ENCODE data around the gene TNFSF4. TPM values are rescaled to one million over a fixed set of nuclear protein-coding genes. Genes with fewer than 3 reads are reported as not detected.

TNFSF4 gene
- total RNA-seq, 1 experiment from 2014 or later: 0.55 TPM

GRCh38 chr1:173222149-173223030, 15.3 kb upstream of the TNFSF4 start:
- in situ Hi-C loops (cut with HindIII; ENCODE audit: low pct_unique_long_range_greater_than_20kb, low sequenced_read_pairs): no loop called here
- no peak for DNase-seq (ENCODE audit: low read depth, low spot score)

DNA sequence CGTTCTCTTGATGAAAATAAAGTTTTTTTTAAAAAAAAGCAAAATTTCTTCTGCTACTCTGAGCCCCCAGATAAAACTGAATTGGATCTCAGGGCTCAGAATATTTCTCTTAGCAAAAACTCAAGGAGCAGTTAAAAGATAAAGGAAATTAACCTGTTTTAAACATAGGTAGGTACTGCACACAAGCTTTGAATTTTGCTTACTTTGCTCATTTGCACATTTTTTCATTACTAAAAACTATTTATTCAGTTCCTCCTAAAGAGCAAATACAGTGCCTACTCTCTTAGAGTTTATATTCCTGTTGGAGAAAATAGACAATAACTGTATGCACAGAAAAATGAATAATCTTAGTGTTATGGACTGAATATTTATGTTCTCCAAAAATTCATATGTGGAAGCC, 13.0 kb upstream of the TNFSF4 start:
- no peak for DNase-seq (ENCODE audit: low read depth, low spot score)
- in situ Hi-C loops (cut with HindIII; ENCODE audit: low pct_unique_long_range_greater_than_20kb, low sequenced_read_pairs): no loop called here

DNA sequence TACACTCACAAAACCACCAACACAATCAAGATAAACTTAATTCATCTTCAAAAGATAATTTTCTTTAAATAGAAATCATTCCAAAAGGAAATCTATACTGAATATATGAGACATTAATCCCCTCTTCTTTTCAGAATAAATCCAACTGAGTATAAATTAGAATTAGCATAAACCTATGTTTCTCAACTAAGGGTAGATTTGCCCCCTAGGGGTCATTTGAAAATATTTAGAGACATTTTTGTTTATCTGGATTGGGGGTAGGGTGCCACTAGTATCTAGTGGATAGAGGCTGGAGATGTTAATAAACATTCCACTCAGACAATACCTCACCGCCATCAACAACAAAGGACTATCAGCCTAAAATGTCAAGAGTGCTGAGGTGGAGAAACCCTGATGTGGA, 6.5 kb upstream of the TNFSF4 start:
- in situ Hi-C loops (cut with HindIII; ENCODE audit: low pct_unique_long_range_greater_than_20kb, low sequenced_read_pairs): no loop called here
- peak; percentile 13 for DNase-seq (ENCODE audit: low read depth, low spot score)

- DNase-seq (ENCODE audit: low read depth, low spot score): no peak
- in situ Hi-C loops (cut with HindIII; ENCODE audit: low pct_unique_long_range_greater_than_20kb, low sequenced_read_pairs): no loop called here
Observed at GRCh38 chr1:173212952-173213491, 5.9 kb upstream of the TNFSF4 start.

- in situ Hi-C loops (cut with HindIII; ENCODE audit: low pct_unique_long_range_greater_than_20kb, low sequenced_read_pairs): no loop called here
- no peak for DNase-seq (ENCODE audit: low read depth, low spot score)
Observed at GRCh38 chr1:173210716-173211231, 3.6 kb upstream of the TNFSF4 start.

DNA sequence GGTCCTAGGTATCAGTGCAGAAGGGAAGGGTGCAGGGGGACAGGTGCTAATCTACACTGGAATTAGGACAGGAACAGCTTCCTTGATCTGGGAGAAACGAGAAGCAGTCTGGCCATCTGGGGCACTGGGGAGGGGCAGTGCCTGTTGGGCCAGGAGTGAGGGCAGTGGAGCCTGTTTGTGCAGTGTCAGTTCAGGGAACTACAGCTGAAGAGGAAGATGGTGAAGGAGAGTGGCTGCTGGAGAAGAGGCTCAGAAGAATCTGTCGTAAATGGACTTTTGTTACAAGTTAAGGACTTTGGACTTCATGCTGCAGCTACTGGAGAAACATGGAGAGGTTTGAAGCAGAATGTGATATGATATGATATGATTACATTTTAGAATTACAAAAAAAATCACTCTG, 3.2 kb upstream of the TNFSF4 start:
- DNase-seq (ENCODE audit: low read depth, low spot score): no peak
- in situ Hi-C loops (cut with HindIII; ENCODE audit: low pct_unique_long_range_greater_than_20kb, low sequenced_read_pairs): no loop called here

GRCh38 chr1:173208868-173209267, 1.7 kb upstream of the TNFSF4 start:
- in situ Hi-C loops (cut with HindIII; ENCODE audit: low pct_unique_long_range_greater_than_20kb, low sequenced_read_pairs): no loop called here
- DNase-seq (ENCODE audit: low read depth, low spot score): no peak

DNA sequence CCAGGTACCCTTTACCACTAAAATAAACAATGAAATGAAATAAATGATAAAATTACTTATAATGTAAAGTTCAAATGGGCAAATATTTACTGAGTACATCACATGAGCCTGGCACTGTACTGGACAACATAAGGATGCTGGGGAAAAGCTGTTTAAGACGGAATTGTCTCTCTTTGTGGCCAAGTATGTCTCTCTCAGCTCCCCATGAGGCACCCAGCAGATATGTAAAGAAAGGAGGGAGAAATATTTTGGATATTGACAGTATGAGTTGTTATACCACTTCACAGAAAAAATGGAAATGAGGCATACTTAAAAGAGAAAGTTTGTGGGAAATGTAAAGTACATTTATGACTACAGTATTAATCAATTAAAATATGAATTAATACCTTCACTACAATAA, 1.0 kb upstream of the TNFSF4 start:
- in situ Hi-C loops (cut with HindIII; ENCODE audit: low pct_unique_long_range_greater_than_20kb, low sequenced_read_pairs): no loop called here
- DNase-seq (ENCODE audit: low read depth, low spot score): no peak

DNA sequence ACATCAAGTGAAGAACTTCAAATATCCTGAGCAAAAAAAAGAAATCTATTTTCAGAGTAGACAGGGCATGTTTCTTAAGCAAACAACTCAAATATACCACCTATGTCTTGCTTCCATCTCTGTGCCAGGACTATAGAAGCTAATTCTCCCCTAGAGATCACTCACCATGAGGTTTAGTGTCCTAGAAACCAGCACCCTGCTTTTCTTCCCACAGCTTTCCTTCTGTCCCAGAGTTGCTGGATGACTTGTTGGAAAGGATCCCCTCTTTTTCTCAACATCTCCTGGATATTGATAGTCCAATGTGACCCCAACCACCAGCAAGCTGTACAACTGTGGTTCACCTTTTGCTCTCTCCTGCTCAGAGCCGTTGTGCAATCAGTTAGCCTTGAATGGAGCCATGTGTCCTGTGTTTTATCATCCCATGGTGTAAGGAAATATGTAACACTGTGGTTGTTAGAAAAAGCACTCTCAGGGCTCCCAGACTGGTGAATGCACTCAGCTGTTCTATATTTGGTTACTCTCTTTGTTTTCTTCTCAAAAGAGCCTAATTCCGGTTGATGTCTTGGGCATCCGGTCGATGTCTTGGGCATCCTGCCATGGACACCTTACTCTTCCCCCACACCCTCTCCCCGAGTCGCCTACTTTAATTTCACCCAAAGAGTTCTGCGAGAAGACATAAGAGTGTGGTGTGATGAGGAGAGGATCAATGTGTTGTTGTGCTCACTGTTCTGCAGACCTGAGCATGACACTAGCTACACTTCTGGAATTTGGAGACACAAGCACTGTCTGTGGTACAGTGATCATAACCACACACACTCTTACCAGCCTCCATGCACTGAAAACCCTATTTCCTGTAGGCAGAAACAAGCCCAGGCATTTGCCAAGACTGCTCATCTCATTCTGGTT, 1.7 kb downstream of the TNFSF4 start:
- peak; percentile 36 for DNase-seq (ENCODE audit: low read depth, low spot score)
- in situ Hi-C loops (cut with HindIII; ENCODE audit: low pct_unique_long_range_greater_than_20kb, low sequenced_read_pairs): no loop called here

DNA sequence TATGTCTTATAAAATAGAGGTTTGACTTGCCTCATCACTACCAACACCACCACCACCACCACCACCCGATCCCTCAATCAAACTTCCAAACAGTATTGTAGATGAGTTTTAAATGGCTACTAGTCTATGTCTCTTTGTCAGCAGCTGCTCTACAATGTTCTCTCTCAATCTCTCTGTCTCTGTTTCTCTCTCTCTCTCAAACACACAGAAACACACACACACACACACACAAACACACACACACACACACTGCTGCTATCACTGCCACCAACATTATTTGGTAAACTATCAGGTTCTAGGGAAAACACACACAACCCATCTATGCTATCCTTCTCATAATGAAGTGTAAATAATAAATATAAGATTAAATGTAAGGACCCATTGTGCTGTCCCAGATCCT, 2.4 kb downstream of the TNFSF4 start:
- in situ Hi-C loops (cut with HindIII; ENCODE audit: low pct_unique_long_range_greater_than_20kb, low sequenced_read_pairs): no loop called here
- no peak for DNase-seq (ENCODE audit: low read depth, low spot score)

- peak; percentile 75 for DNase-seq (ENCODE audit: low read depth, low spot score)
- in situ Hi-C loops (cut with HindIII; ENCODE audit: low pct_unique_long_range_greater_than_20kb, low sequenced_read_pairs): no loop called here
Observed at GRCh38 chr1:173202424-173203145, 4.5 kb downstream of the TNFSF4 start.

- in situ Hi-C loops (cut with HindIII; ENCODE audit: low pct_unique_long_range_greater_than_20kb, low sequenced_read_pairs): no loop called here
Observed at GRCh38 chr1:173201969-173202368, 5.2 kb downstream of the TNFSF4 start.

GRCh38 chr1:173195596-173196088, 11.5 kb downstream of the TNFSF4 start:
- in situ Hi-C loops (cut with HindIII; ENCODE audit: low pct_unique_long_range_greater_than_20kb, low sequenced_read_pairs): no loop called here
- DNase-seq (ENCODE audit: low read depth, low spot score): no peak

More at GRCh38 chr1:173201969-173202368, 5.2 kb downstream of the TNFSF4 start:
- no peak for DNase-seq (ENCODE audit: low read depth, low spot score)

DNA sequence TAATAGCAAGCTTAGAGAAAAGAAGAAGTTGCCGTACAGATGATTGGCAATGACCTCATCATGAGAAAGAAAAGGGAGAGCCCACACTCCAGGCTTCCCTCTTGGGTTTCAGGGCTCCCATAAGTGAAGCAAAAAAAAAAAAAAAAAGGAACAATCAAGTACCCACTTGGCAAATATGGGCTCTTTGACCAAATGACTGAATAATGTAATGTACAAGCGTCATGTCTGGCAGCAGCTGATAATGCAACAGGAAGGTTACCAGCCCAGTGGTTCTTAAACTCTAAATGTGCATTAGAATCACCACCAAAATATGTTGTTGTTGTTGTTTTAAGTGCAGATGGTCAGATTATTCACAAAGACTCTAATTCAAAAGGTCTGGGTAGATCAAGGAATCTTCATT, 13.5 kb downstream of the TNFSF4 start:
- in situ Hi-C loops (cut with HindIII; ENCODE audit: low pct_unique_long_range_greater_than_20kb, low sequenced_read_pairs): no loop called here
- no peak for DNase-seq (ENCODE audit: low read depth, low spot score)

GRCh38 chr1:173191011-173191705, 16.0 kb downstream of the TNFSF4 start:
- no peak for DNase-seq (ENCODE audit: low read depth, low spot score)
- in situ Hi-C loops (cut with HindIII; ENCODE audit: low pct_unique_long_range_greater_than_20kb, low sequenced_read_pairs): no loop called here

DNA sequence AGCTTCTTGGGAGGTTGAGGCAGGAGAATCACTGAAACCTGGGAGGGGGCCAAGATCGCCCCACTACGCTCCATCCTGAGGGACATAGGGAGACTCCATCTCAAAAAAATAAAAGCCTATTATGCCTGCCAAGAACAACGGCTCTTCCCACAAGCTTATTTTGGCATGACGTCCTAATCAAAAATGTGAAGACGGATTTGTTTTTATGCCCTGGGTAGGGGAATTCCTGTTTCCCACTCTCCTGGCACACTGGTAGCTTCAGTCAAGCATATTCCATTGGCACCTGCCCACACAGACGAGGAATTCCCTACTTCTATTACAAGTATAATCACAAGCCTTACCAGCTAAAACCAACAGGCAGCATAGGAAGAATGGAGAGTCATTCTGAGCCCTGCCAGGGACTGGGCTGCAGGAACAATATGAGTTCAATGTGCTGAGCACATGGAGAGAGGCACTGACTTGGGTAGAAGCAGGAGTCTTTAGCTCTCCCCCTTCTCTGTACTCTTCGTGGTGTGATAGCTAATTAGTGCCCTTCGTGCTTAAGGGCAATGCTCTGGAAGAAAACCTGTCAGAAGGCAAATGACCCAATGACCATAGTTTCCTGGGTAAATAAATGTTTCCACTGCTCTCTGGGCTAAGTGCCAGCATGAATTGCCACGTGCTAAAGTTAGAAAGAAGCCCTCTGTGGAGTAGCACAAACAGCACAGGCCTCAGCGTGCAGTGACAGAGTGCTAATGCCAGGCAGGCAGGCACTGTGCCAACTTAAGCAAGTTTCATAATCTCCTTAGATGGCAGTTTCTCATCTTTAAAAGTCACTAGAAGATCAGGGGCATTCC, 16.8 kb downstream of the TNFSF4 start:
- in situ Hi-C loops (cut with HindIII; ENCODE audit: low pct_unique_long_range_greater_than_20kb, low sequenced_read_pairs): no loop called here
- peak; percentile 92 for DNase-seq (ENCODE audit: low read depth, low spot score)
